Left renal cortex interstitium (tissue), 4 donors: ENCODE data around the gene INTS14. TPM values are rescaled to one million over a fixed set of nuclear protein-coding genes. Genes with fewer than 3 reads are reported as not detected.
A peak's percentile ranks its signal among the peaks of the same experiment; 100 is the strongest.

Experiments used
- DNase-seq, 4 donors: peaks; one replicate each; pipeline ENCODE4 v3.0.0-alpha.2; 2013; ENCODE audit warnings: low read depth in 4 of 4, low spot score in 2 of 4, missing footprints in 1 of 4
- polyA plus RNA-seq, 4 donors: library from polyadenylated mRNA; unstranded; fragments of 120-200 nt; gene quantifications; one replicate each; pipeline ENCODE4 v1.2.1, GENCODE V29; 2013; ENCODE audit not compliant: insufficient read length in 4 of 4

INTS14 gene
- polyA plus RNA-seq, 4 donors: 45.4 to 53.7 (median 50.8) TPM

- DNase-seq: no peak
These were observed 75.7 kb downstream of the INTS14 start for GRCh38 chr15:65535192-65535591.

- DNase-seq: no peak
These were observed 77.7 kb downstream of the INTS14 start for GRCh38 chr15:65533057-65533756.

GRCh38 chr15:65532738-65533051, 78.2 kb downstream of the INTS14 start:
- DNase-seq: no peak

GRCh38 chr15:65530318-65531111, 80.4 kb downstream of the INTS14 start, which contains the start of gene HACD3:
TSS of gene HACD3 (plus strand) at chr15:65530463. CDS start at chr15:65530632, 169 bp downstream.
- DNase-seq: peak; percentile 62 to 84 (median 75)

- DNase-seq: peak in 1 of 4 donors; percentile 23
These were observed 81.1 kb downstream of the INTS14 start for GRCh38 chr15:65529762-65530317.

Other genes with a start within 250 kb of the INTS14 start
- 10 to 100 TPM in 1 of 4 donors, 1 to 10 TPM in 3; 7.9 to 12.8 (median 8.7) TPM for gene IGDCC3, start 233.1 kb downstream of the INTS14 start, polyA plus RNA-seq
- gene IGDCC4, start 188.2 kb downstream of the INTS14 start, polyA plus RNA-seq: 10 to 100 TPM; 11.8 to 14.5 (median 12.8) TPM
- gene DPP8, start 93.4 kb downstream of the INTS14 start, polyA plus RNA-seq: 10 to 100 TPM; 24.6 to 33.0 (median 28.3) TPM
- 100 to 1,000 TPM; 139 to 184 (median 164) TPM for gene HACD3, start 80.7 kb downstream of the INTS14 start, polyA plus RNA-seq
- 10 to 100 TPM; 18.5 to 26.0 (median 23.6) TPM for gene SLC24A1, start 10.8 kb upstream of the INTS14 start, polyA plus RNA-seq
- gene DENND4A, start 181.2 kb upstream of the INTS14 start, polyA plus RNA-seq: 10 to 100 TPM; 14.5 to 23.8 (median 15.7) TPM